Parathyroid adenoma (tissue), 2 donors: ENCODE results near the gene TSPAN18.
A peak's percentile ranks its signal among the peaks of the same experiment; 100 is the strongest.

ENCODE experiments used
- H2AFZ ChIP-seq: fragments of 300-600 bp; sonication (generic); one replicate; pipeline ENCODE4 v1.7.0; 2017; ENCODE audit warnings: antibody characterized with exemption, mild to moderate bottlenecking
- H3K27ac ChIP-seq: fragments of 300-600 bp; sonication (generic); one replicate; pipeline ENCODE4 v1.7.0; 2017
- H3K27me3 ChIP-seq: fragments of 300-600 bp; sonication (generic); one replicate; pipeline ENCODE4 v1.7.0; 2017; ENCODE audit warnings: low read length; ENCODE audit not compliant: control insufficient read depth, insufficient read depth
- H3K36me3 ChIP-seq: fragments of 300-600 bp; sonication (generic); one replicate; pipeline ENCODE4 v1.7.0; 2017; ENCODE audit warnings: low read length; ENCODE audit not compliant: control insufficient read depth, insufficient read depth
- H3K4me1 ChIP-seq: fragments of 300-600 bp; sonication (generic); one replicate; pipeline ENCODE4 v1.7.0; 2017; ENCODE audit warnings: control low read depth
- H3K4me2 ChIP-seq: fragments of 300-600 bp; sonication (generic); one replicate; pipeline ENCODE4 v1.7.0; 2017; ENCODE audit warnings: low read length
- H3K4me3 ChIP-seq: fragments of 300-600 bp; sonication (generic); one replicate; pipeline ENCODE4 v1.7.0; 2017; ENCODE audit warnings: low read depth, low read length
- H3K79me2 ChIP-seq: fragments of 300-600 bp; sonication (generic); one replicate; pipeline ENCODE4 v1.7.0; 2017; ENCODE audit warnings: control low read depth
- H3K9ac ChIP-seq: fragments of 300-600 bp; sonication (generic); one replicate; pipeline ENCODE4 v1.7.0; 2017; ENCODE audit warnings: mild to moderate bottlenecking
- H3K9me3 ChIP-seq: fragments of 300-600 bp; sonication (generic); one replicate; pipeline ENCODE4 v1.7.0; 2017; ENCODE audit warnings: low read length; ENCODE audit not compliant: control insufficient read depth
- CTCF ChIP-seq: fragments of 300-600 bp; sonication (generic); IDR thresholded peaks from one replicate; pipeline ENCODE4 v1.7.0; 2017; ENCODE audit warnings: antibody characterized with exemption, mild to moderate bottlenecking
- donor health status: primary hyperparathyroidism.

Gene TSPAN18

GRCh38 chr11:44930588-44931302 lies 204.0 kb downstream of the TSPAN18 start:
- no peak overlapping the region for H3K4me2 ChIP-seq
- H3K36me3 ChIP-seq = no peaks in the 10 kb centered on the region
- no peak overlapping the region for H3K27ac ChIP-seq
- no peaks in the 10 kb centered on the region for H3K9me3 ChIP-seq
- H3K79me2 ChIP-seq = no peaks in the 10 kb centered on the region
- no peak overlapping the region for H3K4me3 ChIP-seq
- no peak overlapping the region for H2AFZ ChIP-seq
- H3K9ac ChIP-seq = no peak overlapping the region
- no peaks in the 10 kb centered on the region for H3K27me3 ChIP-seq
- no peak for TF ChIP-seq CTCF
- no peaks in the 10 kb centered on the region for H3K4me1 ChIP-seq

- Histone ChIP-seq H3K36me3 (no peaks in the 10 kb centered on the region), H3K4me1 (no peaks in the 10 kb centered on the region), H3K9me3 (no peaks in the 10 kb centered on the region), H3K79me2 (no peaks in the 10 kb centered on the region), H3K4me2 (no peak overlapping the region), H3K27me3 (no peaks in the 10 kb centered on the region), H3K9ac (no peak overlapping the region), H2AFZ (no peak overlapping the region), H3K4me3 (no peak overlapping the region), H3K27ac (no peak overlapping the region)
- TF ChIP-seq CTCF = no peak
Measured at GRCh38 chr11:44931466-44931865, 204.7 kb downstream of the TSPAN18 start.

GRCh38 chr11:44934110-44934509 lies 207.3 kb downstream of the TSPAN18 start:
- no peak overlapping the region for H3K27ac ChIP-seq

GRCh38 chr11:44934735-44935250 lies 208.0 kb downstream of the TSPAN18 start:
- Histone ChIP-seq H3K4me3 (no peak overlapping the region), H2AFZ (no peak overlapping the region), H3K9me3 (no peaks in the 10 kb centered on the region), H3K79me2 (no peaks in the 10 kb centered on the region), H3K4me1 (no peaks in the 10 kb centered on the region), H3K36me3 (no peaks in the 10 kb centered on the region), H3K27ac (no peak overlapping the region), H3K27me3 (no peaks in the 10 kb centered on the region), H3K9ac (no peak overlapping the region), H3K4me2 (no peak overlapping the region)
- no peak for TF ChIP-seq CTCF

More at GRCh38 chr11:44934110-44934509, 207.3 kb downstream of the TSPAN18 start:
- TF ChIP-seq CTCF = no peak
- H3K4me3 ChIP-seq = no peak overlapping the region
- H3K27me3 ChIP-seq = no peaks in the 10 kb centered on the region
- H3K4me1 ChIP-seq = no peaks in the 10 kb centered on the region
- no peaks in the 10 kb centered on the region for H3K79me2 ChIP-seq
- no peaks in the 10 kb centered on the region for H3K9me3 ChIP-seq
- H3K9ac ChIP-seq = no peak overlapping the region
- H2AFZ ChIP-seq = no peak overlapping the region
- H3K4me2 ChIP-seq = no peak overlapping the region
- no peaks in the 10 kb centered on the region for H3K36me3 ChIP-seq

GRCh38 chr11:44936525-44936924 lies 209.8 kb downstream of the TSPAN18 start:
- Histone ChIP-seq H3K9ac (no peak overlapping the region), H3K9me3 (no peaks in the 10 kb centered on the region), H3K4me1 (no peaks in the 10 kb centered on the region), H3K36me3 (no peaks in the 10 kb centered on the region), H2AFZ (no peak overlapping the region), H3K4me2 (no peak overlapping the region), H3K27me3 (no peaks in the 10 kb centered on the region), H3K79me2 (no peaks in the 10 kb centered on the region), H3K4me3 (no peak overlapping the region), H3K27ac (no peak overlapping the region)
- peak; percentile 79 for TF ChIP-seq CTCF
